Stimulated activated CD8-positive, alpha-beta memory T cell treated with anti-CD3 and anti-CD28 coated beads, Interleukin-7, amount 100 ng/mL, for 48 hours (primary cell): ENCODE data around the gene NHEJ1.
"Not testable (repeated sequence)": the region's sequence is repeated elsewhere in the genome, so short reads cannot be mapped to it uniquely, and the experiment has no call there.

Experiments used
- DNase-seq, 2 donors: peaks; one replicate each; pipeline ENCODE4 v3.0.0-alpha.2; 2020; ENCODE audit warnings: low read depth in 1 of 2; ENCODE audit errors: extremely low read depth in 1 of 2

The NHEJ1 gene, protein sequence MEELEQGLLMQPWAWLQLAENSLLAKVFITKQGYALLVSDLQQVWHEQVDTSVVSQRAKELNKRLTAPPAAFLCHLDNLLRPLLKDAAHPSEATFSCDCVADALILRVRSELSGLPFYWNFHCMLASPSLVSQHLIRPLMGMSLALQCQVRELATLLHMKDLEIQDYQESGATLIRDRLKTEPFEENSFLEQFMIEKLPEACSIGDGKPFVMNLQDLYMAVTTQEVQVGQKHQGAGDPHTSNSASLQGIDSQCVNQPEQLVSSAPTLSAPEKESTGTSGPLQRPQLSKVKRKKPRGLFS

DNA sequence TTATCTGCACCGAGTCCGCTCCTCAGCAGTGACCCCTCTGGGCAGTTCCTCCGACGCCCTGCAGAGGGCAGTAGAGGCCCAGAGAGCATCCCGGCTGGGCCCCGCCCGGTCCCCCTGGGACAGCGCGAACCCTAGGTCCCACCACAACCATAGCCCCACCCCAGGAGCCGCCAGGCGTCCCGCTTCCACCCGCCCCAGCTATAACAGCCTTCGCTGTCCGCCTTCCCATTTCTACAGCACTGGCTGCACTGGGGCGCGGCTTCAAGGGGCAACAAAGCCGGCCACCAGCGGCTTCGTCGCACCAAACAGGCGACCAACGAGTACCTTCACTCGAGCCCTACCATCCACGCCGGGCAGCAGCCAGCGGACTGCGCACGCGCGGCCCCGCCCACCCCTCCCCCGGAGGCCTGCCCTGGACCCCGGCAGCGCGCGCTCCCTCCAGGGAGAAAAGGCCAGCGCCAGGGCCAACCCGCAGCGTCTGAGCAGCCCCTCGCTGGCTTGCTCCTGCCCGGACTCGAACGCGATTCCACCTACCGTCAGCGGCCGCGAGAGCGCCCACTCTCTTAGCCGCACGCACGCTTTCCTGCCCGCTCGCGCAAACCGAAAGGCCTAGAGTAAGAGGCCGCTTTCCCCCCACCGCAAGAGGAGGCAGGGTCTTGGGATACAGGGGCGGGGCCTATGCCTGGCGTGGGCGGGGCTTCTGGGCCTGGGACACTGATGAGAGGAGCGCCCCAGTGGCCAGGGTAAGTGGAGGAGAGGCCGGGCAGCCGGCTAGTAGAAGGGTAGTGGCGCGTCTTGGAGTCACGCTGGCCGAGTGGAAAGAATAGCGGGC is at the start of gene NHEJ1:
Gene NHEJ1 (minus strand): TSS at position 630 of the 832 bp plus-strand sequence. CDS start 2,453 bp downstream, outside the sequence.
- peak; percentile 81 to 90 for DNase-seq

DNA sequence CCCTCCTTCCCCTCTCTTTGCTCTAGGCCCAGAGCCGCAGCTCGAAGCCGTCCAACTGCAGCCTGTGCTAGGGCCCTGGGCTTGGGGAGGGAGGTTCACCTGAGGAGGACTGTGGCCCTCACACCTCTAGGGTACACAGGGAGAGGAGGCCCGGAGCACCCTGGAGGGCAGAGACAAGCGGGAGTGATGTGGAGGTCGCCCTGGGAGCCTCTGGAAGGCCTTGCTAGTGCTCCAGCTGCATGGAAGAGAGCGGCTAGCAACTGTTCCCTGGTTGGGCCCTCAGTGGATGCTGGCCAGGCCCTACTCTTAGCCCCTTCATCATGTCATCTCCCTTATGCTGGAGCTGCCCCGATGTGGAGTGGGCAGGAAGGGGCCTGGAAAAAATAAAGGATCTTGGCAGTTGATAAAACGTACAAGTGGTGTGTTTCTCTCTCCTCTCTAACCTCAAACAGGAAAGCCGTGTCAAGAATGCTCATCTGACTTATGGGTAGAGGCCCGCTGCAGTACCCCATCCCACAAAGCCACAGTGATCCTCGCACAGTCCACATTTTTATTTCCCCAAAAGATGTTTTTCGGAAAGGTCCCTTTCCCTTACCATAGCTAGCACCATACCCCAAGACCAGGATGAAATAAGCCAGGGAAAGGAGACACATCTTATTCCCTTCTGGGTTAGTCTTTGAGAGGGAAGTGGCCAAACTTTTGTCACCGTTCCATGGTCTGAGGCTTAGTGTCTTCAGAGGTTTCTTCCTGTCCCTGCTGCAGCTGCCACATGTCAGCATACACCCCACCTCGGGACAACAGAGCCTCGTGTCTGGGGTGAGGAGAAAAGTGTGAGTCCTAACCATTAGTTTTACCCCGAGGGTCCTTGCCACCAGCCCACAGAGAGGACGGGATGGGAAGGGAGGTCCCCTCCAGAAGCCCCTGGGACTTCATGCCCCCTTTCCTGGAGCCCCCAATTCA is 48.9 kb upstream of the NHEJ1 start:
- no peak for DNase-seq

GRCh38 chr2:219207884-219208740 is 47.5 kb upstream of the NHEJ1 start:
- no peak for DNase-seq

DNA sequence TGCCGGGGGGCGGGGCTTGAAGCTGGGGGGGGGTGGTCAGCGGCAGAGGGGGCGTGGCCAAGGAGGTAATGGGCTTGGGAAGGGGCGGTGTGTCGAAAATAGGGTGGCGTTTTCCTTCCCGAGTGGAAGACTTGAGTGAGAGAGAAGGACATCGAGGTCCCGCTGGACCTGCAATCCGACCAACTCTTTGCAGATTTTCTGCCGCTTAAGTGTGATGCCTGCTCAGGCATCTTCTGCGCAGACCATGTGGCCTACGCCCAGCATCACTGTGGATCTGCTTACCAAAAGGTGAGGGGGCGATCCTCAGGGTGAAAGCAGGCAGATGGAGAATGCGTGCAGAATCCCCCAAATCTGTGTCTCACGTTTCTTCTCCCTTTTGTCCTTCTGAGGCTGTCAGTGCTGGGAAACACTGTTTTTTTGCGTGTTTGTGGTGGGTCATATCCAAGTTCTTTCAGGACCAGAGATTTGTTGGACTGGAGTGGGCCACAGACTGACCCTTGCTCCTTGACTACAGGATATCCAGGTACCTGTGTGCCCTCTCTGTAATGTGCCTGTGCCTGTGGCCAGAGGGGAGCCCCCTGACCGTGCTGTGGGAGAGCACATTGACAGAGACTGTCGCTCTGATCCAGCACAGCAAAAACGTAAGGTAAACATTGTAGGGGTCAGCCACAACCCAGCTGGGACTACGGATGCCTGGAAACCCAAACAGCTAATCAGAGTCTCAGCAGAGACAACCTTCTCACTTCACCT is 46.7 kb upstream of the NHEJ1 start:
- DNase-seq = no peak

GRCh38 chr2:219206328-219207133 is 45.9 kb upstream of the NHEJ1 start, which contains the start of gene ZFAND2B:
Gene ZFAND2B (plus strand): TSS chr2:219206782. CDS start chr2:219206988, 206 bp downstream.
- peak; percentile 88 to 93 for DNase-seq

- DNase-seq = no peak
These were observed 45.3 kb upstream of the NHEJ1 start for GRCh38 chr2:219205981-219206327.

DNA sequence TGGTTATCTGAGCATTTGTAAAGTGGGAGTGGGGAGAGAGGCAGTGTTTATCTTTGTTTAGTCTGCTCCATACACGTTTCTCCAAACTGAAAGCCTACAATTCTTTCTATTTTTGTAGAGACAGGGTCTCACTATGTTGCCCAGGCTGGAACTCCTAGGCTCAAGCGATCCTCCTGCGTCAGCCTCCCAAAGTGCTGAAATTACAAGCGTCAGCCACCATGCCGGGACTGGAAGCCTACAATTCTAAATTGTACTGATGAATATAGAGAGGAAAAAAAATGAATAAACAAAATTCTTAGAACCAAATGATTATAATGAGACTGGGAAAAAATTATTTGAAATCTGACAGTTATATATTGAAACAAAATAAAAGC is 44.5 kb upstream of the NHEJ1 start:
- no peak for DNase-seq

DNA sequence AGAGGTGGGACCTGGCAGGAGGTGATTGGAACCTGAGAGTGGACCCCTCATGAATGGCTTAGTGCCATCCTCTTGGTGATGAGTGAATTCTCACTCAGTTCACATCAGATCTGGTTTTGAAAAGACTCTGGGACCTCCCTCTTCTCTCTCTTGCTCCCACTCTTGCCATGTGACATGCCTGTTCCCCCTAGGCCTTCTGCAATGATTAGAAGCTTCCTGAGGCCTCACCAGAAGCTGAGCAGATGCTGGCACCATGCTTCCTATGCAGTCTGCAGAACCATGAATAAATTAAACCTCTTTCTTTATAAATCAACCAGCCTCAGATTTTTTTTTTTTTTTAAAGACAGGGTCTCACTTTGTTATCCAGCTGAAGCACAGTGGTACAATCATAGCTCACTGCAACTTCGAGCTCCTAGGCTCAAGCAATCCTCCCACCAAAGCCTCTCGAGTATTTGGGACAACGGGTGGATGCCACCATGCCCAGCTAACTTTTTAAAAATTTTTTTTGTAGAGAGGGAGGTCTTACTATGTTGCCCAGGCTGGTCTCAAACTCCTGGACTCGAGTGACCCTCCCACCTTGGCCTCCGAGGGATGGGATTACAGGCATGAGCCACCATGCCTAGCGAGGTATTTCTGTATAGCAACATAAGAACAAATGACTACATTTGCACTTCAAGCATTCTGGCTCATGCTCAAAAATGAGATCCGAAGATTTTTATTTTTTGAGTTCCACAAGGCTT is 44.0 kb upstream of the NHEJ1 start:
- DNase-seq = no peak

DNA sequence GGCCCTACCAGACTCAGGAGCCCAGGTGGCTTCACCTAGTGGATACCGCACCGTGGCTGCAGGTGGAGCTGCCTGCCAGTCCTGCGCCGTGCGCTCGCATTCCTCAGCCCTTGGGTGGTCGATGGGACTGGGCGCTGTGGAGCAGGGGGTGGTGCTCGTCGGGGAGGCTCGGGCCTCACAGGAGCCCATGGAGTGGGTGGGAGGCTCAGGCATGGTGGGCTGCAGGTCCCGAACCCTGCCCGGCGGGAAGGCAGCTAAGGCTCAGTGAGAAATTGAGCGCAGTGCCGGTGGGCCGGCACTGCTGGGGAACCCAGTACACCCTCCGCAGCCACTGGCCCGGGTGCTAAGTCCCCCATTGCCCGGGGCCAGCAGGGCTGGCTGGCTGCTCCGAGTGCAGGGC is 40.7 kb upstream of the NHEJ1 start:
- DNase-seq = not testable (repeated sequence)

DNA sequence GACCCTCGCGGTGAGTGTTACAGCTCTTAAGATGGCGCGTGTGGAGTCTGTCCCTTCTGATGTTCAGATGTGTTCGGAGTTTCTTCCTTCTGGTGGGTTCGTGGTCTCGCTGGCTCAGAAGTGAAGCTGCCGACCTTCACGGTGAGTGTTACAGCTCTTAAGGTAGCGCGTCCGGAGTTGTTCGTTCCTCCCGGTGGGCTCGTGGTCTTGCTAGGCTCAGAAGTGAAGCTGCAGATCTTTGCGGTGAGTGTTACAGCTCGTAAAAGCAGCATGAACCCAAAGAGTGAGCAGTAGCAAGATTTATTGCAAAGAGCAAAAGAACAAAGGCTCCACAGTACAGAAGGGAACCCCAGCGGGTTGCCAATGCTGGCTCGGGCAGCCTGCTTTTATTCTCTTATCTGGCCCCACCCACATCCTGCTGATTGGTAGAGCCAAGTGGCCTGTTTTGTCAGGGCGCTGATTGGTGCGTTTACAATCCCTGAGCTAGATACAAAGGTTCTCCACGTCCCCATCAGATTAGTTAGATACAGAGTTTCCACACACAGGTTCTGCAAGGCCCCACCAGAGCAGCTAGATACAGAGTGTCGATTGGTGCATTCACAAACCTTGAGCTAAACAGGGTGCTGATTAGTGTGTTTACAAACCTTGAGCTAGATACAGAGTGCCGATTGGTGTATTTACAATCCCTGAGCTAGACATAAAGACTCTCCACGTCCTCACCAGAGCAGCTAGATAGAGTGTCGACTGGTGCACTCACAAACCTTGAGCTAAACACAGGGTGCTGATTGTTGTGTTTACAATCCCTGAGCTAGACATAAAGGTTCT is 40.1 kb upstream of the NHEJ1 start:
- DNase-seq = peak in 1 of 2 donors; percentile 27

GRCh38 chr2:219199470-219200211 is 39.0 kb upstream of the NHEJ1 start:
- no peak for DNase-seq

DNA sequence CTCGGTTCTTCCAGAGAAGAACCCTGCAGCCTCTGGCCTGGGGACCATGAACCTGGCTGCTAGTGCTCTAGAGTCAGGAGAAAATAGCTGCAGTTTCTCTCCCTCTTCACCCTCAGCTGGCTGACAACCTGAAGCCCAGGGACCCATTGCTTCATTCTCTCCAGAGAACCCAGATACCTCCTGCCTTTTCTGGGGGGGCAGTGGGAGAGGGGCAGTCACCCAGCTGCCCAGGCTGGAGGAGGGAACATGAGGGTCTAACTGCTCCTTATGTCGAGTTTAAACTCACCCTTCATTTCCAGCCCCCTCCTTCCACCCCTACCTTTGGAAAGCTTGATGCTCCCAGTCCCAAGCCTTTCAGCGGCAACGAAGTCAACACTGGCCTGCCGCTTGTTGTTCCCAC is 38.4 kb upstream of the NHEJ1 start:
- DNase-seq = no peak

- no peak for DNase-seq
These were observed 36.8 kb upstream of the NHEJ1 start for GRCh38 chr2:219197388-219197787.

GRCh38 chr2:219186754-219187456 is 26.3 kb upstream of the NHEJ1 start:
- no peak for DNase-seq

- no peak for DNase-seq
These were observed 23.5 kb upstream of the NHEJ1 start for GRCh38 chr2:219184121-219184520.
